Nephron progenitor cell (in vitro differentiated cells): ENCODE data around the gene STUB1.

Experiments used
- DNase-seq: peaks from one replicate; pipeline ENCODE4 v3.0.0; 2021
- H3K27ac Mint-ChIP-seq: 2 replicates; pipeline ENCODE4 v1.8.0; 2021; ENCODE audit warnings: mild to moderate bottlenecking, moderate library complexity, mixed read lengths
- H3K27me3 Mint-ChIP-seq: 2 replicates; pipeline ENCODE4 v1.8.0; 2021; ENCODE audit warnings: mild to moderate bottlenecking, low read depth, mixed read lengths; ENCODE audit not compliant: poor library complexity
- H3K36me3 Mint-ChIP-seq: 2 replicates; pipeline ENCODE4 v1.8.0; 2021; ENCODE audit warnings: low read depth, mixed read lengths
- H3K4me1 Mint-ChIP-seq: 2 replicates; pipeline ENCODE4 v1.8.0; 2021; ENCODE audit warnings: mixed read lengths
- H3K4me3 Mint-ChIP-seq: 2 replicates; pipeline ENCODE4 v1.8.0; 2021; ENCODE audit warnings: mild to moderate bottlenecking, moderate library complexity, mixed read lengths
- H3K9me3 Mint-ChIP-seq: 2 replicates; pipeline ENCODE4 v1.8.0; 2021; ENCODE audit warnings: mild to moderate bottlenecking, moderate library complexity, mixed read lengths
- TF ChIP-seq, protein P1 (sequence below): fragments of 200-600 bp; sonication (generic); IDR thresholded peaks from 2 replicates; pipeline ENCODE4 v1.5.0; 2021; ENCODE audit warnings: antibody characterized with exemption

Gene STUB1

DNA sequence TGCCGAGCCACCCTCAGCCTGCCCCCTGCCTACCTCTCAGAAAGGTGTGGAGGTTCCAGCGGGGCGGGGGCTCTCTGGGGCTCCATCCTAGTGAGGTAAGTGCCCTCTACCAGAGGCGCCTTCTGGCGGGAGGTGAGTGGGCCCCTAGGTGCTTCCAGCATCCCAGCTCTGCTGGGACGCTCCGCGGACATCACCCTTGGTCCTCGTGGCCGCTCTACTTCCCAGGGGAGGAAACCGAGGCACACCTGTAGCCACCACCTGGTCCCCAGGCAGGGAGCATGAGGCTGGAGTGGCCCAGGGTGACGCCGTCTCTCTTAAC, 37.2 kb upstream of the STUB1 start:
- peaks cover 46% of the 10 kb centered on the region for H3K4me1 Mint-ChIP-seq
- H3K4me3 Mint-ChIP-seq, result peak overlapping the region; percentile 77

DNA sequence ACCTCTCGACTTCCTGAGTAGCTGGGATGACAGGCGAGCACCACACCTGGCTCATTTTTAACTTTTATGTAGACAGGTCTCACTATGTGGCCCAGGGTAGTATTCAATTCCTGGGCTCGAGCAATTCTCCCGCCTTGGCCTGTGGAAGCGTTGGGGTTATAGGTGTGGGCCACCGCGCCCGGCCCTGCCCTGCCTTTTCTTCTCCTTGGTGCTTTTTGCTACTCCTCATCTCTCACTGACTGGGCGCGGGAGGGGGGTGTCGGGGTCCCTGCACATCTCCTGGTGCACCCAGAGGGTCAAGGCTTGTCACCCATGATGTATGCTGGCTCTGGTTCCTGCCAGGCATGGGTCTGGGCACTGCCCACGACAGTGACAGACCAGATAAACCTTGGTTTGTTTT, 35.7 kb upstream of the STUB1 start:
- TF ChIP-seq, protein P1, sequence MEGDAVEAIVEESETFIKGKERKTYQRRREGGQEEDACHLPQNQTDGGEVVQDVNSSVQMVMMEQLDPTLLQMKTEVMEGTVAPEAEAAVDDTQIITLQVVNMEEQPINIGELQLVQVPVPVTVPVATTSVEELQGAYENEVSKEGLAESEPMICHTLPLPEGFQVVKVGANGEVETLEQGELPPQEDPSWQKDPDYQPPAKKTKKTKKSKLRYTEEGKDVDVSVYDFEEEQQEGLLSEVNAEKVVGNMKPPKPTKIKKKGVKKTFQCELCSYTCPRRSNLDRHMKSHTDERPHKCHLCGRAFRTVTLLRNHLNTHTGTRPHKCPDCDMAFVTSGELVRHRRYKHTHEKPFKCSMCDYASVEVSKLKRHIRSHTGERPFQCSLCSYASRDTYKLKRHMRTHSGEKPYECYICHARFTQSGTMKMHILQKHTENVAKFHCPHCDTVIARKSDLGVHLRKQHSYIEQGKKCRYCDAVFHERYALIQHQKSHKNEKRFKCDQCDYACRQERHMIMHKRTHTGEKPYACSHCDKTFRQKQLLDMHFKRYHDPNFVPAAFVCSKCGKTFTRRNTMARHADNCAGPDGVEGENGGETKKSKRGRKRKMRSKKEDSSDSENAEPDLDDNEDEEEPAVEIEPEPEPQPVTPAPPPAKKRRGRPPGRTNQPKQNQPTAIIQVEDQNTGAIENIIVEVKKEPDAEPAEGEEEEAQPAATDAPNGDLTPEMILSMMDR, result no peak
- no peak for DNase-seq
- H3K27me3 Mint-ChIP-seq, result peaks cover 18% of the 10 kb centered on the region
- H3K36me3 Mint-ChIP-seq, result peaks cover 6% of the 10 kb centered on the region
- no peak overlapping the region for H3K27ac Mint-ChIP-seq
- no peak overlapping the region for H3K4me3 Mint-ChIP-seq
- no peaks in the 10 kb centered on the region for H3K9me3 Mint-ChIP-seq
- H3K4me1 Mint-ChIP-seq, result peaks cover 38% of the 10 kb centered on the region

More for the DNA sequence above, 37.2 kb upstream of the STUB1 start:
- H3K9me3 Mint-ChIP-seq, result no peaks in the 10 kb centered on the region
- peaks cover 6% of the 10 kb centered on the region for H3K36me3 Mint-ChIP-seq
- no peak for DNase-seq
- H3K27ac Mint-ChIP-seq, result no peak overlapping the region
- TF ChIP-seq, protein P1, result no peak
- H3K27me3 Mint-ChIP-seq, result peaks cover 18% of the 10 kb centered on the region

DNA sequence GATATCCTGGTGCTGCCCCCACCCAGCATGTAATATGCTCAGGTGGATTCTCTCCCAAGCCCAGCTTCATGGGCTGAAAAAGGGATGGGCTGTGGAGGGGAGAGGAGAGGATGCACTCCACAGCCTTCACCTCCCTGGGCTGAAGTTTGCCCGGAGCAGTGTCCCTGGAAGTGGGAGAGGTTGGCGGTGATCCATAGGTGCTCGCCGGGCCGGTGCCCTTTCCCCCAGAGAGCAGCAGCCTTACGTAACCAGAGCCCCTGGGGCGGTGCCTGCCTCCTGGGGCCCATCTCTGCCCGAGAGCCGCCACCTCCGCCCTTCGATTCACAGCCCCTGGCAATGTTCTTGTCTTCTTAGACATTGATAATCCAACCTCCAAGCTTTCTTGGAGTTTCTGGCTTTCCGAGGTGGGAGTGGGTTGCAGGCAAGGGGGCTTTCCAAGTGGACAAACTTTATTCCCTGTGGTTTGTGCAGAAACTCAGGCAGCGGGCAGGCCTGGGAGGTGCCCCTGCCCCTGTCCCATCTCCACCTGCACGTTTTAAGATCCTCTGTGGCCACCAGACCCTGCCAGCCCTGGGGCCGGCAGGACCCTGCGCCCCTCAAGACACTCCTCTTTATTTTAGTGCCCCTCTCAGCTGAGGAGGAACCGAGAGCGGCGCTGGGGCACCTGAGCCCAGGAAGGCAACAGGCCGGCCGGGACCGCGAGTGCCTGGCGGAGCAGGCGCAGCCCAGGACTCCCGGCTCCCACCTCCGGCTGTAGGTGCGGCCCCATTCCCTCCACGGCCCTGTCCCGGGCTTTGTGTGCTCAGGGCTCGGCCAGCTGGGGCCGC, 34.1 kb upstream of the STUB1 start:
- Mint-ChIP-seq H3K27ac (peak overlapping the region; percentile 64), H3K36me3 (peaks cover 6% of the 10 kb centered on the region), H3K27me3 (peaks cover 18% of the 10 kb centered on the region), H3K9me3 (no peaks in the 10 kb centered on the region), H3K4me1 (peaks cover 34% of the 10 kb centered on the region), H3K4me3 (no peak overlapping the region)
- DNase-seq, result no peak
- TF ChIP-seq, protein P1, result no peak

DNA sequence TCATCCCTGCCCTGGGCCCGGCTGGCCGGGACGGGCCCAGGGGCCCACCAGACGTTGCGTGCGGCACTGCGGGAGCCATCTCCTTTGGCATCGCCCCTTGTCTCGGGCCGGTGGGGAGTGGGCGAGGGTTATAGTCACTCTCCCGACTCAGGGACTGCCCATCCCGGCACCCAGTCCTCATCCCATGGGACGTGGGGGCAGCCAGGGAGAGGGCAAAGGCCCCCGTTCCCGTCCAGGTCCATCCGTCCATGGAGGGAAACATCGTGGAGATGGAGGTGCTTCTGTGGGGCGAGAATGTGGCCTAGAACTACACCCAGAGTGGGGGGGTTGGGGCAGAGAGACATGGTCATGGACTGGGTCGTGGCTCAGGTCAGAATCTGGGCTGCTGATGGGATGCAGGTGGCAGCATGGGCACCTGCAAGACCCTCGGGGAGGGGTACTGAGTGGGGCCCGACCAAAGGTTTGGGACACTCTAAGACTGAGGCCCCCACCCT, 33.5 kb upstream of the STUB1 start:
- H3K4me3 Mint-ChIP-seq, result no peak overlapping the region
- DNase-seq, result no peak
- H3K27me3 Mint-ChIP-seq, result peaks cover 18% of the 10 kb centered on the region
- H3K36me3 Mint-ChIP-seq, result peaks cover 6% of the 10 kb centered on the region
- H3K4me1 Mint-ChIP-seq, result peaks cover 34% of the 10 kb centered on the region
- TF ChIP-seq, protein P1, result no peak
- H3K27ac Mint-ChIP-seq, result no peak overlapping the region
- H3K9me3 Mint-ChIP-seq, result no peaks in the 10 kb centered on the region

DNA sequence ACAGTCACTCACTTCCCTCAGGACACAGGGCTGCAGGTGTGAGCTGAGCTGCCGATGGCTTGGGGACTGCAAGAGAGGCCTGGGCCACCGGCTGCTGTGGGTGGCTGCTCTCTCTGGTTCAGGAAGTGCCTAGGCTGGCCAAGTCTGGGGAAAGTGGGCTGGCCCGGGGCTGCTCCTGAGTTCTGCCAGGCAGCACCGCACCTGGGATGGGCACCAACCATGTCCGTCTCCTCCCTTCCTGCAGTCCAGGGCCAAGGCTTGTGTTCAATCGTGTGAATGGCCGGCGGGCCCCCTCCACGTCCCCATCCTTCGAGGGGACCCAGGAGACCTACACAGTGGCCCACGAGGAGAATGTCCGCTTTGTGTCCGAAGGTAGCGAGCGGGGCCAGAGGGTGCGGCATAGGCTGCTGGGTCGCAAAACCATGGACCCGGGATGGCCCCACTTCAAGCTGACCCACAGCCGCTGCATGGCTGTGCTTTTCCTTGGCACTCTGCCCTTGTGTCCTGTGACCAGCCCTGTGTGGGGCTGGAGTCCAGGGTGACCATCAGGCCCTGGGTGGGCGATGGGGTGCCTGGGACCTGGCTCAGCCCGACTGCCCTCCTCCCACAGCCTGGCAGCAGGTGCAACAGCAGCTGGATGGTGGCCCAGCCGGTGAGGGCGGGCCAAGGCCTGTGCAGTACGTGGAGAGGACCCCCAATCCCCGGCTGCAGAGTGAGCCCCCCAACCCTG, 32.9 kb upstream of the STUB1 start:
- no peak overlapping the region for H3K4me3 Mint-ChIP-seq
- TF ChIP-seq, protein P1, result no peak
- DNase-seq, result no peak
- H3K27me3 Mint-ChIP-seq, result peaks cover 18% of the 10 kb centered on the region
- peaks cover 6% of the 10 kb centered on the region for H3K36me3 Mint-ChIP-seq
- H3K9me3 Mint-ChIP-seq, result no peaks in the 10 kb centered on the region
- peaks cover 34% of the 10 kb centered on the region for H3K4me1 Mint-ChIP-seq
- H3K27ac Mint-ChIP-seq, result no peak overlapping the region
